Fibroblast of skin of right quadriceps (primary cell): Measurements from ENCODE around the gene DHDDS.
A peak's percentile ranks its signal among the peaks of the same experiment; 100 is the strongest.
"Not testable (repeated sequence)": the region's sequence is repeated elsewhere in the genome, so short reads cannot be mapped to it uniquely, and the experiment has no call there.

Experiments used
- DNase-seq: peaks from one replicate; pipeline ENCODE4 v3.0.0-alpha.2; 2013

The DHDDS gene

GRCh38 chr1:26431979-26432695 is at the start of gene DHDDS:
Gene DHDDS (plus strand): TSS chr1:26432321. CDS start chr1:26432946, 625 bp downstream.
- peak; percentile 98 for DNase-seq

DNA sequence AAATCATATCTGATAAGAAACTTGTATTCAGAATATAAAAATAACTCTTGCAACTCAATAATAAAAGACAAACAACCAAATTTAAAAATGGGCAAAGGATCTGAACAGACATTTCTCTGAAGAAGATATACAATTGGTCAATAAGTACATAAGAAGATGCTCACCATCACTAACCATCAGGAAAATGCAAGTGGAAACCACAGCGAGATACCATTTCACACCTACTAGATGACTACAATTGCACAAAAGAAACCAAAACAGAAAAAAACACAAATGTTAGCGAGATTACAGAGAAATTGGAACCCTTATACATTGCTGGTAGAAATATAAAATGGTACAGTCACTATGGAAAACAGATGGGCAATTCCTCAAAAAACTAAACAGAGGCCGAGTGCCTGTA is 48.0 kb upstream of the DHDDS start:
- no peak for DNase-seq

- DNase-seq: not testable (repeated sequence)
Measured at GRCh38 chr1:26385063-26385462, 47.1 kb upstream of the DHDDS start.

DNA sequence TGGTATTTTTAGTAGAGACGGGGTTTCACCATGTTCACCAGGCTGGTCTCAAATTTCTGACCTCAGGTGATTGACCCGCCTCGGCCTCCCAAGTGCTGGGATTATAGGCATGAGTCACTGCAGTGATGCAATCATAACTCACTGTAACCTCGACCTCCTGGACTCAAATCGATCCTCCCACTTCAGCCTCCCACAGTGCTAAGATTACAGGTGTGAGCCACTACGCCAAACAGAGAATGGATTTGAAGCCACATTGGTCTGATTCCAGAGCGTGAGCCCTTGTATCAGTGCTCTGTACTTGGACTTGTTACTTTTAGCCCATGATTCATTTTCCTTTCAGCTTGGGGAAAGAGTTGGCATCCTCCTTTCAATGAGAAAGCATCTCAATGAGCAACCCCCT is 44.7 kb upstream of the DHDDS start:
- DNase-seq: peak; percentile 33

DNA sequence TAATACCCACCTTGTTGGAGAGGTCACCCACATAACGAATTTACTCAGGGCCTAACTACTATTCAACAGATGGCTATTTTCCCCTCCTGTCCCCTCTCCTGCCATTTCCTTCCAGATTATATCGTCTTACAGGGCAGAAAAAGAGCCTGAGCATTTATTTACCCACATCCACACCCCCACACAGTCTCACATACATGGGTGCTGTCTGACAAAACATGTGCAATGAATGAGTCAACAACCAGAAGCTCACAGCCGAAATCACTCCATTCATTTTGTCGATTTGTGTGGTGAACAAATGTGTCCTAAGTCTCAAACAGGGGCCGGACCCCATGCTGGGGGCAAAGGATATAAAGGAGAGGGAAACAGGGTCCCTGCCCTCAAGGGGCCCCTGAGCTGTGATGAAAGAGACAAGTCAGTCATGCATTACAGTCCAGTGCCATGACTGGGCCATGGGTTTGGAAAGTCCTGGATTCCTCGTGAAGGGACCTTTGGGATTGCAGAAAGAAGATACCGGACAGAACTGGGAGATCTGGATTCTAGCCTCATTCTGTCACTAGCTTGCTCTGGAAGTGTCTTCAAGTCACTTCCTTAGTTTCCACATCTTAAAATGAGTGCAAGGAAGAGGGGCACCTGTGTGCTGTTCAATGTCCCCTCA is 43.2 kb upstream of the DHDDS start:
- no peak for DNase-seq

- DNase-seq: no peak
Measured at GRCh38 chr1:26389604-26390247, 42.4 kb upstream of the DHDDS start.

DNA sequence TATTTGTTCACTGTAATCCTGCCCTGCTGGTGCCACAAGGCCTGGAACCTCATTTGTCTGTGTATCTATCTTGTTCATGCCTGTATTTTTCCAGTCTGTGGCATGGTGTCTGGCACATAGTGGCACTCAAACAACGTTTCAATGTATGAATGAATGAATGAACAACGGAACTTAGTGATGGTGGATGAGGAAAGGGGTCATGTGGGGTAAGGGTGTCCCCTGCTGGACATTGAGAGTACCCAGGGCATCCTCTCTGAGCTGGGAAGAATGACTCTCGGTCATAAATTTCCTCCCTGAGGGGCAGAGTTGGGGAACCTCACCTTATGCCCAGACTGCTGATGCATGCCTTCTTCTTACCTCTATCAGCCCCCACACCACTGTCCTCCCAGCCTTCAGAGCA is 40.7 kb upstream of the DHDDS start:
- DNase-seq: peak; percentile 56

- no peak for DNase-seq
Measured at GRCh38 chr1:26395754-26396153, 36.4 kb upstream of the DHDDS start.

- DNase-seq: no peak
Measured at GRCh38 chr1:26399034-26399433, 33.1 kb upstream of the DHDDS start.

DNA sequence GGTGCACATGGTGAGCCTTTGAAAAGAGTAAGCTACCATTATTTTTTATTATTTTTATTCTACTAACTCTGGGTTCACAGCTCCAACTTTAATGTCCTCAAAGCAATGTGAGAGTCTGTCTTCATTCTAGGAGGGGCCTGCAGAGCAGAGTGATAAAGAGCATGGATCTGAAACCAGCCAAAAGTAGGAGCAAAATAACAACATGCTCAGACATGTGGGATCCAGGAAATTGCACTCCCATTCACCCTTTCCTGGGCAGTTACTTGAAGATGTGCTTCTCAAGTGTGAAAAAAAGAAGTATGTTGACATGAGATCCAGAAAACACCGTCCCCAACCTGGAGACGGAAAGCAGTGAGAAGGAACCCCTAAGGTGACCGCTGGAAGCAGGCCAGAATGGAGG is 30.2 kb upstream of the DHDDS start:
- DNase-seq: no peak

DNA sequence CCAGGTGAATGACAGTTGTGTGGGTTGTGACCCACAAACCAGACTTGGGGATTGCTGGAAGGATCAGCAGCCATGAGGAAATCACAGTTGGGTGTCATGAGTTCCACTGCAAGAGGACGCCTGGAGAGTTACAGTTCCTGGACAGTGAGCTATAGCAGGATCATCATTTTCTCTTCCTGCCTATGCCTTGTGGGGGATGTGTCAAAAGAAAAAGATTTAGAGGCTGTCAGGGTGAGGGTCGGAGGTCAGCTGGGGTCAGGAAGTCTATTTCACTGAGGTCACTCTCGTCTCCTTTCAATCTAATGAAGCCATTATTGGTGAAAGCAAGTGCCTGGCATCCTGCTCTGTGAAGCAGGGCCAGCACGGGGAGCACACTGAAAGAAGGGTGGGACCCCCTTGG is 28.5 kb upstream of the DHDDS start:
- no peak for DNase-seq

- no peak for DNase-seq
Measured at GRCh38 chr1:26404641-26405040, 27.5 kb upstream of the DHDDS start.

GRCh38 chr1:26405281-26405915 is 26.7 kb upstream of the DHDDS start:
- peak; percentile 52 for DNase-seq

GRCh38 chr1:26408604-26409003 is 23.5 kb upstream of the DHDDS start:
- peak; percentile 68 for DNase-seq

GRCh38 chr1:26409191-26409807 is 22.8 kb upstream of the DHDDS start:
- no peak for DNase-seq

DNA sequence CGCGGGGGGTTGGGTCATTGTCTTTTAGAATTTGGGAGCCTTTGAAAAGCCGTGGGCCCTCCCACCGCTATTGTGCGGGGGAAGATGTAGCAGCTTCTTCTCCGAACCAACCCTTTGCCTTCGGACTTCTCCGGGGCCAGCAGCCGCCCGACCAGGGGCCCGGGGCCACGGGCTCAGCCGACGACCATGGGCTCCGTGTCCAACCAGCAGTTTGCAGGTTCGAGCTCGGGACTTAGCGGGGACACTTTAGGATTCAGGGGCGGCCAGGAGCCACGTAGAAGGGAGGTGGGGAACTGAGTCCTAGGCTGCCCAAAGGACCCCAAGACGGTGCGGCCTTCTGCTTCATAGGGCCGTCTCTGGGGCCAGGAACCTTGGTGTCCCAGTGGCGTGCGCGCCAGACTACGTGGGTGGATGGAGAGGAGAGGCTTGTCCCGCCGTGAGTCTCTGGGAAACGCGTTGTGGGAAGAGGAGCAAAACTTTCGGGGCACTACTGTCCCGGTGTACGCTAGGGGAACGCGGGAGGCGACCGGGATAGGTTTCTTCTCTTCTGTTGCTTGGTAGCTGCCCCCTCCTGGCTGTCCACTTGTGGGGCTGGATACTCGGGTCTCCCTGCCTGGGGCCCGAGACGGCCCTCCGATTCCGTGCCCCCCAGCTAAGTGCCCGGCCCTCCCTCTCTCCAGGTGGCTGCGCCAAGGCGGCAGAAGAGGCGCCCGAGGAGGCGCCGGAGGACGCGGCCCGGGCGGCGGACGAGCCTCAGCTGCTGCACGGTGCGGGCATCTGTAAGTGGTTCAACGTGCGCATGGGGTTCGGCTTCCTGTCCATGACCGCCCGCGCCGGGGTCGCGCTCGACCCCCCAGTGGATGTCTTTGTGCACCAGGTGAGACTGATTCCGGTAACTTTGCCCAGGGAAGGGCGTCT is 21.2 kb upstream of the DHDDS start, which contains the start of gene LIN28A:
Gene LIN28A, plus strand, starts transcription at position 112 of the 918 bp plus-strand sequence. Its CDS starts 75 bp downstream, at position 187.
- DNase-seq: no peak

DNA sequence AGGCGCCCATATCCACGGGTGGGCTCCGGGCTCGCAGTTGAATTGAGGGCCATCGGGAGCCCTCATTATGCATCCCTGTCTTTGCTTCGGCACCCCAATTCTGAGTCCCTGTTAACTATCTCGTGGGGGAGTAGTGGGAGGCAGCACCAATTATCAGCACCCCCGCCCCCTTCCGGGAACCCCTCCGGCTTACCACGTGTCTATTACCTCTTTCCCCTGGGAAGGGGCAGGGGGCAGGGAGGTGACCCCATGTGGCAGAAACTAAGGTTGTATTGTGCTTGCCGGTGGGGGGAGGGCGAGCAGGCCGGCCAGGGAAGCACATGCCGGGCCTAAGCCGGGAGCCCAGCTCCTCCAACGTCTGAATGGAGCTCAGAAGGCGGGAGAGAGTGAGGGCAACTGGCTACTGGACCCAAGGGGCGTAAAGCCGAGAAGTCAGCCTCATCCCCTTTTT is 20.5 kb upstream of the DHDDS start:
- DNase-seq: no peak

GRCh38 chr1:26412180-26412840 is 19.8 kb upstream of the DHDDS start:
- DNase-seq: no peak

DNA sequence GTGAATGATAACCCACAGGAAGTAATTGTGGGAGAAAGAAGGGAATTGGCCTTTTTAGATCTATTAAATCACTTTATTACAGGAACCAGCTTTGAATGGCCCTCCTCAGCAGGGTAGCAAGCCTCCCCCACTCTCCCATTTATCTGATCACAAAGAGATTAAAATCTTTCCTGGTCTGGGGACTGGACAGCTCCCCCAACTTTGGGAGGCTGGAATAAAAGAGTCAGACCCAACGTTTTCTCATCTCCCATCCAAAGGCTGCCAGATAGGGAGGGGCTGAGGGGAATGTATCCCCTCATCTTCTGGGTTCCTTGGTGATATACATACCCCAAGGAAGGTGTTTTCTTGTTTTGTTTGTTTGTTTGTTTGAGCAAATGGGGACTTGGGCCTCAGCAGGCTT is 19.1 kb upstream of the DHDDS start:
- DNase-seq: no peak

DNA sequence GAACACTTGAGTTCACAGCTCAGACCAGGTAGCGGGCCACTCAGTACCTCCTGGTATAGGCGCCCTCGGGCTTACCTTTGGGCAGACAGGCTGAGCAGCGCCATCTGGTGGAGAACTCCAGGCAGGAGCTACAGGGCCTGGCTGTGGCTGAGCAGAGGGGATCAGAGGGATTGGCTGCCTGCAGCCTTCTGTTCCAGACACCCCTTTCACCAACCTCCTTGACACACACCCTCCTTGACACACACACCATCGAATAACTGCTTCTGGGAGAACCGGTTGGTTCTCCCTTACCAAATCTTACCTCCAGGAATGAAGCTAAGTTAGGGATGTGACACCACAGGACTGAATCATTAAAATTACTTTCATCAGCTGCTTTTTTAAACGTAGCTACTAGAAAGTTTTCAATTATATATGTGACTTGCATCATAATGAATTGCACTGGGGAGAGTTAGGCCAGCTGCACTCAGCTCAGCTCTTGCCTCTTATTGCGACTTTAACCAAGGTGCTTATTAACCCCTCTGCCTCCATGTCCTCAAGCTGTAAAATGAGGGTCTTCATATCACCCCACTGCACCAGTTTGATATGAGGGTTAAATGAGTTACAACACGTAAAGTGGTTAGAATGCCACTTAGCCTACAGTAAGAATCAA is 14.9 kb upstream of the DHDDS start:
- peak; percentile 46 for DNase-seq

DNA sequence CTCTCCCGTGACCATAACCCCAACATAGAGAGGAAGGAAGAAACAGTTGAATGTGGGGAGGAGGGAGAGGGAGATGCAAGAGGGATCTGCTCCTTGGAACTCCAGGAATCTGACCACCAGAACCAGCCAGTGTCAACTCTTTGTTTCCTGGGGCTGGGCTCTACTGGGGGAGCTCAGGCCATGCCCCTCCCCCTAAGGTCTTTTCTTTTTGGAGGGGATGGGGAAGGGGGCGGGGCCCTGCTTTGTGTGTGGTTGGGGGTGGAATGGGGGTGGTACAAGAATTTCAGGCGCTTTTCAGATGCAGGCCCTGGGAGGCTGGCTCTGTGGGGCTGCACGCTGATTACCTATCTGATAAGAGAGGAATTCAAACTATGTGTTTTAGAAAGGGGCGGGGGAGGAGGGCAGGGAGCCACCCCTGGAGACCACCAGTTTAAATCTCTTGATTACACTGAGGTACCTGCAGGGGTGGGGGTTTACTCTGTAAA is 13.2 kb upstream of the DHDDS start:
- peak; percentile 9 for DNase-seq
